Activated naive CD4-positive, alpha-beta T cell treated with anti-CD3 and anti-CD28 coated beads, Interleukin-2, amount 10 ng/mL, durations not matched to agents 7 days and 5 days (primary cell): ENCODE results near the gene PIK3R5.

Experiments
- CTCF ChIA-PET: fragments of 350-600 bp; sonication (Branson Sonifier 250); formaldehyde crosslinking; loops from one replicate; lab custom pipeline; 2021; ENCODE audit warnings: antibody characterized with exemption; lab: Charles Lee
- DNase-seq: peaks from one replicate; pipeline ENCODE4 v3.0.0-alpha.2; 2020
- H3K27ac Mint-ChIP-seq: one replicate; pipeline ENCODE4 v1.8.0; 2021; ENCODE audit warnings: mild to moderate bottlenecking, moderate library complexity, mixed read lengths
- H3K27me3 Mint-ChIP-seq: one replicate; pipeline ENCODE4 v1.8.0; 2021; ENCODE audit warnings: mild to moderate bottlenecking, mixed read lengths
- H3K36me3 Mint-ChIP-seq: one replicate; pipeline ENCODE4 v1.8.0; 2021; ENCODE audit warnings: mixed read lengths
- H3K4me1 Mint-ChIP-seq: one replicate; pipeline ENCODE4 v1.8.0; 2021; ENCODE audit warnings: mixed read lengths
- H3K4me3 Mint-ChIP-seq: one replicate; pipeline ENCODE4 v1.8.0; 2021; ENCODE audit warnings: mild to moderate bottlenecking, moderate library complexity, mixed read lengths
- H3K9me3 Mint-ChIP-seq: one replicate; pipeline ENCODE4 v1.8.0; 2021; ENCODE audit warnings: mixed read lengths

The PIK3R5 gene

DNA sequence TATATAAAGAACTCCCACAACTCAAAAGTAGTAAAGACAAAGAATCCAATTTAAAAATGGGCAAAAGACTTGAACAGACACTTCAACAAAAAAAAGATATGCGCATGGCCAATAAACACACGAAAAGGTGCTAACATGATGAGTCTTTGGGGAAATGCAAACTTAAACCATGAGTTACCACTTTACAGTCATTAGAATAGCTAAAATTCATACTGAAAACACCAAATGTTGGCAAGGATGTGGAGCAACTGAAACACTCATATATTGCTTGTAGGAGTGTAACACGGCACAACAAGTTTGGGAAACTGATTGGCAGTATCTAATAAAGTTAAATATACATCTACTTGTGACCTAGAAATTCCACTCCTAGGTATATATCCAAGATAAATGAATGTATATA, 3.0 kb upstream of the PIK3R5 start:
- Mint-ChIP-seq H3K36me3 (peaks cover 33% of the 10 kb centered on the region), H3K9me3 (peaks cover 25% of the 10 kb centered on the region), H3K27ac (no peak overlapping the region), H3K4me1 (peaks cover 29% of the 10 kb centered on the region), H3K27me3 (peaks cover 4% of the 10 kb centered on the region), H3K4me3 (no peak overlapping the region)
- DNase-seq: no peak
- CTCF ChIA-PET: no interaction called here

DNA sequence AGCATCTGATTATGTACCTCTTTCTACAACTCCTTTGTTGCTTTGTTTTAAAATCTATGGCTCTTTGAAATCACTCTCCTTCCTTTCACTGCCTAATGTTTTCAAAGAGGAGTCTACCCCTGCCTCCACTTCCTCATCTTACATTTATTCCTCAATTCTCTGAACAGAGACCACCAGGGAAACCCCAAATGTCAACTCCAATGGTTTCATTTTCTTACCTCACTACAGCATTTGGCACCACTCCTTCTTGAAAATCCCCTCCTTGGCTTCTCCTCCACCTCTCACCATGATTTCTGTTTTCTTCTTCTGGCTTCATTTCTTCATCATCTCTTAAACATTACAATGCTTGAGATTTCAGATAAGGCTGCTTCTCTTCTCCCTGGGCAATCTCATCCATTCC, 2.4 kb upstream of the PIK3R5 start:
- CTCF ChIA-PET: interaction anchor here (0.7 kb wide), 1 partner anchor 11 kb away, joined by 3 read pairs; no protein-coding TSS in a partner anchor
- no peak for DNase-seq
- Mint-ChIP-seq H3K4me3 (no peak overlapping the region), H3K36me3 (peaks cover 36% of the 10 kb centered on the region), H3K9me3 (peaks cover 25% of the 10 kb centered on the region), H3K4me1 (peaks cover 36% of the 10 kb centered on the region), H3K27ac (no peak overlapping the region), H3K27me3 (peaks cover 4% of the 10 kb centered on the region)

DNA sequence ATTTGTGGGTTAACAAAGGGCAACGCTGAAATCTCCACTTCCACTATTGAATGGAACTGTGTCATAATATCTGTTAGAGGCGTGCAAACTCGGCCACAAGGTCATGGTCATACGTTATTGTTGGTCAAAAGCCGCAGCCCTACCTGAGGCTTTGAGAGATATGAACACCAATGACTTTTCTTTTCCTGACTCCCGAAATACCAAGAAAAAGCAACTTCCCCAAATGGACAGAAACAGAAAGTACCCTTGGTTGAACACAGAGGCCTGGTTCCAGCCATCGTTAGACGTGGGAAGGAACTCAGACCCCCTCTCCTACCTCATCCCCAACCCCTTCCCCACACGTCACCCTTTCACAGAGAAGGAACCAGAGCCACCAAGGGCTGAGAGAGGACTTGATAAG, 1.4 kb upstream of the PIK3R5 start:
- CTCF ChIA-PET: no interaction called here
- peak overlapping the region; percentile 24 for H3K27ac Mint-ChIP-seq
- peaks cover 41% of the 10 kb centered on the region for H3K36me3 Mint-ChIP-seq
- DNase-seq: no peak
- peaks cover 25% of the 10 kb centered on the region for H3K9me3 Mint-ChIP-seq
- H3K4me3 Mint-ChIP-seq: peak overlapping the region; percentile 93
- H3K27me3 Mint-ChIP-seq: peaks cover 4% of the 10 kb centered on the region
- H3K4me1 Mint-ChIP-seq: peaks cover 45% of the 10 kb centered on the region

DNA sequence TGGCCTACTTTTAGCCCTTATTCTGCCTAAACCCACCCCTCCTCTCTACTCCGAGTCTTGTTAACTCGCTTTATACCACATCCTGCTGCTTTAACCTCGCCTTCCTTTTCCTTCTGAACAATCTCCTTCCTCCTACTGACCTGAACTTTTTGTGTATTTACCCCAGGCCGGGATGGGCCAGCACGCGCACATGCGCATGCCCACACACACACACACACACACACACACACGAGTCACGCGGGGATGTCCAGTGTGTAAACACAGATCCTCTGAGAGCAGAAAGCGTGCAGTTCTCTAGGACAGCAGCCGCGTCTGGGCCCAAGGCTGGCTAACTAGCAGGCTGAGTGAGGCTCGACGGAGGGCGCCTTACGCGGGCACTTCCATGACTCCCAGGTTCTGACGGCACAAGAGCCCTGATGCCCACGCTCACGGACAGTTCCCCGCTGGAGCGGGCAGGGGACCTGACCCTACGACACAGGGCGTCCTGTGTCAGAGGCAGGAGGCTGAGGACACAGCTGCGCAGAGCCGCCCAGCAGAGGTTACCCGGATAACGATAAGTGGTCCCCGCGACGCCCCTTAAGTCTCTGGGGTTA, 610 bp downstream of the PIK3R5 start:
- Mint-ChIP-seq H3K4me3 (peak overlapping the region; percentile 93), H3K36me3 (peaks cover 57% of the 10 kb centered on the region), H3K27me3 (no peaks in the 10 kb centered on the region), H3K9me3 (peaks cover 18% of the 10 kb centered on the region), H3K27ac (peak overlapping the region; percentile 93), H3K4me1 (peaks cover 64% of the 10 kb centered on the region)
- CTCF ChIA-PET: interaction anchor here (0.7 to 1.4 kb wide), 2 partner anchors 66 to 179 kb away, joined by 3 to 5 read pairs; no protein-coding TSS in a partner anchor
- DNase-seq: peak; percentile 57

DNA sequence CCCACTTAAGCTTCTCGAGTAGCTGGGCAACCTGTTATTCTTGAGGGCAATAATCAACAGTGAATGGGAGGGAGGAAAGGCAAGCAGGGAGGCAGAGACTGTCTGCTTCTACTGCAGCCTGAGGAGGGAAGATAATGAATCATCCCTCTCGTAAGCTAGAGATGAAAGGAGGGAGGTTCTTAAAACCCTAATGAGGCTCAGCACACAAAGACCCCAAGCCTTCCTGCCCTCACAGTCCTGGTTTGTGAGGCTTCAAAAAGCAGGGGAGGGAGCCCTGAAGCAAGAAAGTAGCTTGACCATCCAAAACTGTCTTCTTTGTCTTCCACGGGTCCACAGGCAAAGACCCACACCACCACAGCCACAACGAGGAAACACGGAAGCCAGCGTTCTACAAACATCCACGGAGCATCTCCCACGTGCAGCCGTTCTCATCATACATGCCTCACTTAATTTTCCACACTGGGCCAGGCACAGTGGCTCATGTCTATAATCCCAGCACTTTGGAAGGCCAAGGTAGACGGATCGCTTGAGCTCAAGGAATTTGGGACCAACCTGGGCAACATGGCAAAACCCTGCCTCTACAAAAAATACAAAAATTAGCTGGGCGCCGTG, 1.8 kb downstream of the PIK3R5 start:
- peaks cover 75% of the 10 kb centered on the region for H3K4me1 Mint-ChIP-seq
- CTCF ChIA-PET: interaction anchor here (1.2 to 2.2 kb wide), 4 partner anchors 12 to 178 kb away, joined by 3 to 5 read pairs (median 5); no protein-coding TSS in a partner anchor
- no peaks in the 10 kb centered on the region for H3K27me3 Mint-ChIP-seq
- peak overlapping the region; percentile 95 for H3K27ac Mint-ChIP-seq
- no peak for DNase-seq
- H3K36me3 Mint-ChIP-seq: peaks cover 65% of the 10 kb centered on the region
- H3K4me3 Mint-ChIP-seq: peak overlapping the region; percentile 93
- peaks cover 15% of the 10 kb centered on the region for H3K9me3 Mint-ChIP-seq

DNA sequence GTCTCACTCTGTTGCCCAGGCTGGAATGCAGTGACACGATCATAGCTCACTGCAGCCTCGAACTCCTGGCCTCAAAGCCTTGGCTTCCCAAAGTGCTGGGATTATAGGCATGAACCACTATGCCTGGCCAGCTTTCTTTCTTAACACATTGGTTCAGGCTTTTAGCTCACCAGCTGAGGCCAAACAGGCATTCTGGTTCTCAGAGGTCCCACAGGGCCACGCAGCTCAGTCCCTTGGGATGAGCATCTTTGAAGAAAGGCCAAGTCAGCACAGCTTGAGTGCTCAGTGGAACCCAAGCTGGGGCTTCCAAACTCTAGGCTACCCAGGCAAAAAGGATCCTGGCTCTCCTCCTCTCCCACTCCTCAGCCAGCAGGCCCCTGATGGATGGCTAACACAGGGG, 2.5 kb downstream of the PIK3R5 start:
- Mint-ChIP-seq H3K9me3 (peaks cover 9% of the 10 kb centered on the region), H3K27me3 (no peaks in the 10 kb centered on the region), H3K4me3 (peak overlapping the region; percentile 93), H3K27ac (no peak overlapping the region), H3K36me3 (peaks cover 67% of the 10 kb centered on the region), H3K4me1 (peaks cover 78% of the 10 kb centered on the region)
- CTCF ChIA-PET: interaction anchor here (0.9 to 2.2 kb wide), 3 partner anchors 34 to 101 kb away, joined by 3 to 5 read pairs (median 5); no protein-coding TSS in a partner anchor
- DNase-seq: no peak

DNA sequence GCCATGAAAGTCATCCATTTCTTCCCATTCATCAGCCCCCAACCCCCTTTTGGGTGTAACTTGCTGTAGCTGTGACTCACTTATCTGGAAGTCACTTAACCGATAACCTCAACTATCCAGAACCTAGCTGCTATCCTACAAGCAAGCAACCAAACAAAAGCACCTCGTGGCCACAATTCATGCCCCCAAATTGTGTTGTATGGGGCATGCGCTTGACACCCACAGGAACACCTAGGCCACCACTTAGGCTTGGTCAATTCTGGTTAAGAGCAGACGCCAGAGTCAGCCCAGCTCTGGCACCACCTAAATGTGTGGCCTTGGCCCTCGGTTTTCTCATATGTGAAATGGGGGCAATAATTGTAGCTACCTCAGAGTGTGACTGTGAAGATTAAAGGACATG, 3.7 kb downstream of the PIK3R5 start:
- peaks cover 2% of the 10 kb centered on the region for H3K9me3 Mint-ChIP-seq
- CTCF ChIA-PET: interaction anchor here (0.8 to 2.2 kb wide), 3 partner anchors 19 to 67 kb away, joined by 3 to 5 read pairs (median 5); no protein-coding TSS in a partner anchor
- H3K27me3 Mint-ChIP-seq: no peaks in the 10 kb centered on the region
- H3K36me3 Mint-ChIP-seq: peaks cover 68% of the 10 kb centered on the region
- H3K27ac Mint-ChIP-seq: no peak overlapping the region
- H3K4me3 Mint-ChIP-seq: no peak overlapping the region
- peaks cover 78% of the 10 kb centered on the region for H3K4me1 Mint-ChIP-seq
- no peak for DNase-seq

DNA sequence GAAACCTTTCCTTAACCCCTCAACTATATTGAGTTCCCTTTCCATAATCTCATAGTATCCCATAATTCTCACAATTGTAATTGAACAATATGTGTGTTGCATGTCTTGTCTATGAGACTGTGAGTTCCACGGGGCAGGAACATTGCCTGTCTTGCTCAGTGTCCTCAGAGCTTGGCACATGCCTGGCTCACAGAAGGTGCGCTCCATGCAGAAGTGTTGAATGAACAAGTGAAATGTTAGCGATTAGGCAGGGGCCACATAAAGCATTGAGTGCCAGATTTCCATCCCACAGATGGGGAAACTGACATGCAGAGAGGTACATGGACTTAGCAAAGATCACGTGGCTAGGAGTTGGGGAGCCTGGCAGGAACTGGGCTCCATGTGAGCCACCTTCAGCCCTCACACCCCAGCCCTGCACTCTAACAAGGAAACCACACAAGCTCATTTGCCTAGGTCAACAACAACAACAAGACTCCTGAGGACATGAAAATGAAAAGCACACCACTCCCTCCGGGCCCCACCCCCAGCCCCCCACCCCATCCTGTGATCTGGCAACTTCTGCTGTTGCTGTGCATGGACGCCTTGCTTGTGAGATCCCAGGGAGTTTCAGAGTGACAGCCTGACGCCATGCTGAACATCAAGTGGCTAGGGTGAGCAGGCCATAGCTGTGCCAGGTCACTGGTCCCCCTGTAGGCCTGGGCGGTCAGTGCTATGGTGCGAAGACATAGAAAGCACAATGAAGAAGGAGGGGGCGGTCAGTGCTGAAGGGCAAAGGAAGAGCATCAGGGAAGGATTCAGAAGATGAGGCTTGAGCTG, 5.0 kb downstream of the PIK3R5 start:
- peaks cover 78% of the 10 kb centered on the region for H3K36me3 Mint-ChIP-seq
- peaks cover 87% of the 10 kb centered on the region for H3K4me1 Mint-ChIP-seq
- peaks cover under 1% of the 10 kb centered on the region for H3K9me3 Mint-ChIP-seq
- CTCF ChIA-PET: interaction anchor here (1.0 kb wide), 1 partner anchor 66 kb away, joined by 3 read pairs; no protein-coding TSS in a partner anchor
- no peak for DNase-seq
- H3K27me3 Mint-ChIP-seq: no peaks in the 10 kb centered on the region
- H3K27ac Mint-ChIP-seq: peak overlapping the region; percentile 79
- peak overlapping the region; percentile 34 for H3K4me3 Mint-ChIP-seq

DNA sequence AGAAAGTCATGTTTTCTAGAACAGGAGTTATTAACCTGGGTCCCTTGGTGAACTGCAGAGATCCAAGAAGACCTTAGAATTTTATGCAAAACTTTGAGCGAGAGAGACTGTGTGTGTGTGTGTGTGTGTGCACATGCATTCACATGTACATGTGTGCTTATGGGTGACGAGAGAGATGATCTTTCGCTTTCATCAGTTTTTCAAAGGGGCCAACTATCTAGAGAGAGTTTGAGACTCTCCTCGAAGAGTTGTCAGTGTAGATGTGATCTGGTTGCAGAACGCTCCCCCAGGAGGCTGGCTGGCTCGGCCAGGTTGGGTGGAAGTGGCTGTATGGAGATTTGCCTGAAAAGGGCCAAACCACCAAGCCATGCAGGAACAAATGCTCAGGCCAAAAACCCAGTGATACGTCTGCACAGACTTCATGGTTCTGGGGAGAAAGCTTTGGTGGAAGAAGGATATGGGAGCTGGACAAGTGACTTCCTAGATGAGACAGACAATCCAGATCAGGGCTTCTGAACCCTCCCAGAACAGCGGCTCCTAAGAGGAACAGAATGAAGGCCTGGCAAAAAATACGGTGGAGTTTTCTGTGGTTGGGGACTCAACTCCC, 6.1 kb downstream of the PIK3R5 start:
- DNase-seq: no peak

DNA sequence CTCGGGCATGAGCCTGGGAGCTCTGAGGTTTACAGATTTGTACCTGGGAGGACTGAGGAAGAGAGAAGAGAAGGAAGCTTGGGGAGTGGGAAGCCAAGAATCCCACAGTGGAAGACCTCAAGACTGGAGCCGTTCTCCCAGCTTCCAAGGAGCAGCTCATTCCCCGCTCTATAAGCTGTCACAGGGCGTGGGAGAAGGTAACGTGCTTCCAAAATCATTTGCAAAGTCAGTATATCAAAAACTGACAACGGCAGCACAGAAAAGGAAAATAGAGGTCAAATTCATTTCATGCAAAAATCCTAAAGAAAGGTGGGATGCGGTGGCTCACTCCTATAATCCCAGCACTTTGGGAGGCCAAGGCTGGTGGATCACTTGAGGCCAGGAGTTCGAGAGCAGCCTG, 7.8 kb downstream of the PIK3R5 start:
- Mint-ChIP-seq H3K4me1 (peaks cover 99% of the 10 kb centered on the region), H3K27ac (peak overlapping the region; percentile 91), H3K36me3 (peaks cover 86% of the 10 kb centered on the region), H3K4me3 (no peak overlapping the region), H3K27me3 (no peaks in the 10 kb centered on the region), H3K9me3 (peaks cover 6% of the 10 kb centered on the region)
- CTCF ChIA-PET: interaction anchor here (0.6 kb wide), 1 partner anchor 32 kb away, joined by 3 read pairs; no protein-coding TSS in a partner anchor
- no peak for DNase-seq

More for the DNA sequence above, 6.1 kb downstream of the PIK3R5 start:
- H3K27ac Mint-ChIP-seq: peak overlapping the region; percentile 91
- CTCF ChIA-PET: interaction anchor here (0.7 kb wide), 1 partner anchor 9 kb away, joined by 3 read pairs; no protein-coding TSS in a partner anchor
- H3K36me3 Mint-ChIP-seq: peaks cover 83% of the 10 kb centered on the region
- H3K4me3 Mint-ChIP-seq: peak overlapping the region; percentile 21
- H3K4me1 Mint-ChIP-seq: peaks cover 96% of the 10 kb centered on the region
- peaks cover 3% of the 10 kb centered on the region for H3K9me3 Mint-ChIP-seq
- H3K27me3 Mint-ChIP-seq: no peaks in the 10 kb centered on the region

DNA sequence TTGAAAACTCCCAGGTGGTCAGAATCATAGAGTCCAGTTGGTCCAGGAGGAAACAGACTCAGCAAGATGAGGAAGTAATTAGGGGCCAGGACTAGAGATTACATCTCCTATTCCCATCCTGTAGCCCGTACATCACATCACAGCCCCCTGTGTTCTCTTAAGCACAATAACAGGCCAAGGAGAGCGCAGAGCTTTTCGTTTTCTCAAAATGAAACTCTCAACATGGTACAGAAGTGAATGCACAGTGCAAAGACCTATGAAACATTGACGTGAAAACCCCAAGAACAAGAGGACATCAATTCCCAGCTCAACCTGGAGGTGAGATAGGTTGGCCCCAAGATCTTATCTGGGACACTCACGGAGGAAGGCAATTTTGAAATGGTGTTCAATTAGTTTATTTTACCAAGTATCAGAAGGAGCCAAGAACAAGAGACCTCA, 9.0 kb downstream of the PIK3R5 start:
- CTCF ChIA-PET: interaction anchor here (1.1 kb wide), 1 partner anchor 11 kb away, joined by 3 read pairs; no protein-coding TSS in a partner anchor
- Mint-ChIP-seq H3K4me1 (peaks cover 99% of the 10 kb centered on the region), H3K27me3 (no peaks in the 10 kb centered on the region), H3K27ac (peak overlapping the region; percentile 2), H3K4me3 (no peak overlapping the region), H3K36me3 (peaks cover 88% of the 10 kb centered on the region), H3K9me3 (peaks cover 14% of the 10 kb centered on the region)
- DNase-seq: no peak

DNA sequence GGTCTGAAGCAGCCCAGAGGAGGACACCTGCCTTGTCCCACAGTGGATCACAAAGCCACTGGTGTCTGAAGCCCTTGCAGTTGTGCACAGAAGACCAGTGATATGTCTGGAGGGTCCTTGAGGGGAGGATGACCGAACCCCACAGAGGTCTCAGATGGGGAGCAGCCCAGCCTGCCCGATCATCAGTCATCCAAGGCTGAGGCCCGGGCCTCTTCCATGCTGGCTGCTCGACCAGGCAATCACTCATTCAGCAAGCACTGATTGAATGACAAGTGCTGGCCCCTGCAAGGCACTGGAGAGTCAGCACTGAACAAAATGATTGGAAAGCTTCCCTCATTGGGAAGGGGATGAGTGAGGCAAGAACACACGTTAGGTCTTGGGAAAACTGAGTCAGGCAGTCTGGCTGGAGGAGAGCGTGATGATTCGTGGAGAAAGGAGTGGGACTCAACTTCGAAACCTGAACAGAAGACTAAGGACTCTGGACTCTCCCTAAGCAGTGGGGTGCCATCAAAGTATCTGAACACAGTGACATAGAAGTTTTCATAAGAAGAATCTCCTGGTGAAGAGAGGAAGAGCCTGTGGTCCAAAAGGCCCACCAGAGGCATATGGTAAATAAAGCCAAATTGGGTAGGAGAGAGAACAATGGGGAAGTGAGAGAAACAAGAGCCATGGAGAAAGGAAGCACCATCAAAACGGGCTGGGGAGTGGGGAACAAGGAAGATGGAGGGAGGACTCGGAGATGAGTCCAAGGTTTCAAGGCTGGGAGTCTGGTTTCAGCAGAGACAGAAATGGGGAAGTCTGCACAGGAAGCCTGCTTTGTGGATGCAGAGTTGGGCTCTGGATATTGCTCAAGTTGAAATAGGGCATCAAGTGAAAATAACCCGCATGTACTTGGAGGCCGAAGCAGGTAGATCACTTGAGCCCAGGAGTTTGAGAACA, 10.2 kb downstream of the PIK3R5 start:
- Mint-ChIP-seq H3K36me3 (peaks cover 91% of the 10 kb centered on the region), H3K9me3 (peaks cover 25% of the 10 kb centered on the region), H3K27me3 (no peaks in the 10 kb centered on the region), H3K4me3 (peak overlapping the region; percentile 9), H3K4me1 (peaks cover 100% of the 10 kb centered on the region), H3K27ac (peak overlapping the region; percentile 94)
- DNase-seq: no peak
- CTCF ChIA-PET: interaction anchor here (1.2 kb wide), 1 partner anchor 60 kb away, joined by 3 read pairs; no protein-coding TSS in a partner anchor
